CD8-positive, alpha-beta memory T cell (primary cell): Measurements from ENCODE around the gene CHST8. TPM values are rescaled to one million over a fixed set of nuclear protein-coding genes. Genes with fewer than 3 reads are reported as not detected.

ENCODE experiments used
- CTCF ChIA-PET: fragments of 350-600 bp; sonication (Branson Sonifier 250); formaldehyde crosslinking; loops from one replicate; lab custom pipeline; 2021; ENCODE audit warnings: antibody characterized with exemption; lab: Charles Lee
- POLR2A ChIA-PET: fragments of 350-600 bp; sonication (Branson Sonifier 250); formaldehyde crosslinking; loops from one replicate; lab custom pipeline; 2021; ENCODE audit warnings: antibody characterized with exemption; lab: Charles Lee
- DNase-seq, 5 donors: peaks; one replicate each; pipeline versions ENCODE4 v3.0.0 to v3.0.0-alpha.2; 2020 to 2022; ENCODE audit warnings: mixed read lengths in 1 of 5
- H3K27ac ChIP-seq: one replicate; pipeline ENCODE4 v1.7.0; 2013; ENCODE audit warnings: low read depth, mild to moderate bottlenecking, low read length, moderate library complexity
- H3K27me3 ChIP-seq: 2 replicates; pipeline ENCODE4 v1.7.0; 2013; ENCODE audit warnings: low read length, mild to moderate bottlenecking; ENCODE audit not compliant: insufficient read depth, poor library complexity, severe bottlenecking
- H3K36me3 ChIP-seq: 2 replicates; pipeline ENCODE4 v1.7.0; 2013; ENCODE audit warnings: mild to moderate bottlenecking, low read length, moderate library complexity; ENCODE audit not compliant: insufficient read depth
- H3K4me1 ChIP-seq: 2 replicates; pipeline ENCODE4 v1.7.0; 2013; ENCODE audit warnings: mild to moderate bottlenecking, low read length, moderate library complexity; ENCODE audit not compliant: insufficient read depth
- H3K4me3 ChIP-seq: 2 replicates; pipeline ENCODE4 v1.7.0; 2013; ENCODE audit warnings: mild to moderate bottlenecking, low read length
- H3K9me3 ChIP-seq: 2 replicates; pipeline ENCODE4 v1.7.0; 2013; ENCODE audit warnings: mild to moderate bottlenecking, low read length
- H3K27ac Mint-ChIP-seq, 8 donors: one replicate each; pipeline ENCODE4 v1.8.0; 2020 to 2021; ENCODE audit warnings: mixed read lengths in 8 of 8, mild to moderate bottlenecking in 6 of 8, inconsistent platforms in 3 of 8, moderate library complexity in 3 of 8
- H3K27me3 Mint-ChIP-seq, 2 donors: one replicate each; pipeline ENCODE4 v1.8.0; 2020 to 2021; ENCODE audit warnings: mixed read lengths in 2 of 2, mild to moderate bottlenecking in 1 of 2, moderate library complexity in 1 of 2
- H3K36me3 Mint-ChIP-seq, 3 donors: one replicate each; pipeline ENCODE4 v1.8.0; 2020 to 2021; ENCODE audit warnings: mixed read lengths in 3 of 3, inconsistent platforms in 1 of 3, mild to moderate bottlenecking in 1 of 3
- H3K4me1 Mint-ChIP-seq, 3 donors: one replicate each; pipeline ENCODE4 v1.8.0; 2020 to 2021; ENCODE audit warnings: mixed read lengths in 3 of 3, inconsistent platforms in 1 of 3, mild to moderate bottlenecking in 1 of 3
- H3K4me3 Mint-ChIP-seq, 7 donors: one replicate each; pipeline ENCODE4 v1.8.0; 2020 to 2021; ENCODE audit warnings: mixed read lengths in 7 of 7, mild to moderate bottlenecking in 6 of 7, moderate library complexity in 4 of 7, inconsistent platforms in 2 of 7
- H3K9me3 Mint-ChIP-seq, 5 donors: one replicate each; pipeline ENCODE4 v1.8.0; 2020 to 2022; ENCODE audit warnings: mixed read lengths in 5 of 5, mild to moderate bottlenecking in 3 of 5, moderate library complexity in 2 of 5, inconsistent platforms in 1 of 5
- polyA plus RNA-seq: library from polyadenylated mRNA; unstranded; fragments of 300-500 nt; fragmentation: Illumina TruSeq; gene quantifications from one replicate; pipeline ENCODE4 v1.2.3, GENCODE V29; 2021
- total RNA-seq, 2 experiments: library from RNA; stranded (reverse); gene quantifications; one replicate each; pipeline ENCODE4 v1.2.3, GENCODE V29; 2021

Gene CHST8
- total and polyA plus RNA-seq, 3 experiments from 2014 or later, result not detected

DNA sequence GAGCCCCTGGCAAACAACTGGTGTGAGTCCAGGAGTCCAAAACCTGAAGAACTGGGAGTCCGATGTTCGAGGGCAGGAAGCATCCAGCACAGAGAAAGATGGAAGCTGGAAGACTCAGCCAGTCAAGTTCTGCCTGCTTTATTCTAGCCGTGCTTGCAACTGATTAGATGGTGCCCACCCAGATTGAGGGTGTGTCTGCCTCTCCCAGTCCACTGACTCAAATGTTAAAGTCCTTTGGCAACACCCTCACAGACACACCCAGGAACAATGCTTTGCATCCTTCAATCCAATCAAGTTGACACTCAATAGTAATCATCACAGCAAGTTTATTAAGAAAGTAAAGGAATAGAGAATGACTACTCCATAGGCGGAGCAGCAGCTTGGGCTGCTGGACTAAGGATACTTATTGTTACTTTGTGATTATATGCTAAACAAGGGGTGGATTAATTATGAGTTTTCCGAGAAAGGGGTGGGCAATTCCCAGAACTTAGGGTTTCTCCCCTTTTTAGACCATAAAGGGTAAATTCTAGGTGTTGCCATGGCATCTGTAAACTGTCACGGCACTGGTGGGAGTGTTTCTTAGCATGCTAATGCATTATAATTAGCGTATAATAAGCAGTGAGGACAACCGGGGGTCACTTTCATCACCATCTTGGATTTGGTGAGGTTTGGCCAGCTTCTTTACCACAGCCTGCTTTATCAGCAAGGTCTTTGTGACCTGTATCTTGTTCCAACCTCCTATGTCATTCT, 109.3 kb downstream of the CHST8 start:
- H3K4me3 ChIP-seq, result no peak overlapping the region
- H3K36me3 Mint-ChIP-seq, result no peaks in the 10 kb centered on the region
- no peaks in the 10 kb centered on the region for H3K27me3 ChIP-seq
- H3K36me3 ChIP-seq, result no peaks in the 10 kb centered on the region
- H3K27ac Mint-ChIP-seq, result peak overlapping the region in 1 of 8 donors; percentile 23
- H3K27ac ChIP-seq, result no peak overlapping the region
- no peak overlapping the region for H3K4me3 Mint-ChIP-seq
- POLR2A ChIA-PET, result no interaction called here
- no peaks in the 10 kb centered on the region for H3K4me1 ChIP-seq
- no peak for DNase-seq
- no peaks in the 10 kb centered on the region for H3K9me3 ChIP-seq
- CTCF ChIA-PET, result no interaction called here
- H3K9me3 Mint-ChIP-seq, result peaks cover 0 to 5% (median 4%) of the 10 kb centered on the region in 5 donors
- H3K27me3 Mint-ChIP-seq, result peaks cover 12 to 20% of the 10 kb centered on the region in 2 donors
- H3K4me1 Mint-ChIP-seq, result no peaks in the 10 kb centered on the region

DNA sequence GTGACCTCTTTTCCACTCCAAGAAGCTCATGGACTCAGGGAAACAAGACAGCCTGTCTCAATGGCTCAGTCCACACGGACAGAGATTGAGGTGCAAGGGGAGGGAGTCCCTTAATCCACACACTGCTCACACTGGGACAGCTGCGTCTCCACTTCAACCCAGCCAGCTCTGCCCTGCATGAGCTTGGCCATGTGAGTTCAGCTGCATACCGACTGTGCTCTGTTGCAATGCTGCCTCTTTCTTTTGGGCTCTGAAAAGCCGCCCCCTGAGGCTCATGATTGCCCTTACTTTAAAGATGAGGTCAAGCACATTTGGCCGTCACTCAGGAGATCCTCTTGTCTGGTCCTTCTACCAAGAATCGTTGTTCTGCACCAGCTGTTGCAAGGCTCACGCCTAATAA, 110.1 kb downstream of the CHST8 start:
- peaks cover 11 to 20% of the 10 kb centered on the region in 2 donors for H3K27me3 Mint-ChIP-seq
- H3K4me1 Mint-ChIP-seq, result no peaks in the 10 kb centered on the region

DNA sequence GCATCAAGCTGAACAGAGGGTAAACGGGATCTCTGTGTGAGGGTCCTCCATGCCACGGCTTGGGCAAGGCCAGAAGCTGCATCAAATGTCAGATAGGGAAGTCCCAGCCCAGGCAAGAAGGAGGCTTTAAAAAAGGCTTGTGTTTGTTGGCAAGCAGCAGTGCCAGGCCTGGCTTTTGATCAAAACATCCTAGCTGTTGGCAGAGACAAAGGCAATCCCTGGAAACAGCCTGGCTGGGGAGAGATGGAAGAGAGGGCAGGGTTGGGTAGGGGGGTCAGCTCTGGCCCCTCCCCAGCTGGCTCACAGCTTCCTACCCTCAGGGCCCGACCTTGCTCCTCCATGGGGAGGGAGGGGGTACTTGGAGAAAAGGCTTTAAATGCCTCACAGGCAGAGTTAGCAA, 113.2 kb downstream of the CHST8 start:
- POLR2A ChIA-PET, result no interaction called here
- CTCF ChIA-PET, result no interaction called here
- DNase-seq, result no peak
- Mint-ChIP-seq H3K4me3 (no peak overlapping the region), H3K27me3 (peaks cover 9 to 20% of the 10 kb centered on the region in 2 donors), H3K36me3 (no peaks in the 10 kb centered on the region), H3K9me3 (peaks cover 0 to 4% (median 0%) of the 10 kb centered on the region in 5 donors), H3K4me1 (no peaks in the 10 kb centered on the region), H3K27ac (no peak overlapping the region)
- Histone ChIP-seq H3K27ac (no peak overlapping the region), H3K4me1 (no peaks in the 10 kb centered on the region), H3K36me3 (no peaks in the 10 kb centered on the region), H3K27me3 (no peaks in the 10 kb centered on the region), H3K9me3 (no peaks in the 10 kb centered on the region), H3K4me3 (no peak overlapping the region)

More for the DNA sequence above, 110.1 kb downstream of the CHST8 start:
- H3K27me3 ChIP-seq, result no peaks in the 10 kb centered on the region
- POLR2A ChIA-PET, result no interaction called here
- H3K9me3 ChIP-seq, result no peaks in the 10 kb centered on the region
- Mint-ChIP-seq H3K9me3 (peaks cover 0 to 5% (median 4%) of the 10 kb centered on the region in 5 donors), H3K4me3 (no peak overlapping the region), H3K36me3 (no peaks in the 10 kb centered on the region), H3K27ac (no peak overlapping the region)
- DNase-seq, result no peak
- H3K27ac ChIP-seq, result no peak overlapping the region
- no peaks in the 10 kb centered on the region for H3K36me3 ChIP-seq
- CTCF ChIA-PET, result no interaction called here
- no peak overlapping the region for H3K4me3 ChIP-seq
- no peaks in the 10 kb centered on the region for H3K4me1 ChIP-seq

DNA sequence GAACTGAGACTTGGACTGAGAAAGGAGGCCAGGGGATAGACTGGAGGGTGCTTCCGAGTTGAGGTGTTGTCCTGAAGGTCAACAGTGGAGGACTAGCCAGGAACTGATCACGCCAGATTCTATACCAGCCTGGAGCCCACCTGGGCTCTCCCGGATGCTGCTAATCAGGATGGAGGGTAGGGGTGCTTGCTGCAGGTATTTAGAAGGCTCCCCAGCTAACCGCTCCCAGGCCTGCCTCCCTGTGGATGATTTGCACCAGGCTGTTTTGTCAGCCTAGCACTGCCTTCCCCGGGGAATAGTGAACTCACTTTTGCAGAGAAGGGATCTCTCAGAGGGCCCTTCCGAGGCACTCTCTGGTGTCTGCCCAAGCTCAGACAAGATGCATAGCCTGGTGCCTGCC, 114.4 kb downstream of the CHST8 start:
- Histone ChIP-seq H3K4me1 (no peaks in the 10 kb centered on the region), H3K9me3 (no peaks in the 10 kb centered on the region), H3K36me3 (no peaks in the 10 kb centered on the region), H3K27me3 (no peaks in the 10 kb centered on the region), H3K4me3 (no peak overlapping the region), H3K27ac (no peak overlapping the region)
- DNase-seq, result no peak
- H3K9me3 Mint-ChIP-seq, result peaks cover 0 to 4% (median 0%) of the 10 kb centered on the region in 5 donors
- H3K27ac Mint-ChIP-seq, result no peak overlapping the region
- H3K27me3 Mint-ChIP-seq, result peaks cover 9 to 19% of the 10 kb centered on the region in 2 donors
- H3K4me3 Mint-ChIP-seq, result no peak overlapping the region
- ChIA-PET POLR2A (no interaction called here), CTCF (no interaction called here)
- no peaks in the 10 kb centered on the region for H3K36me3 Mint-ChIP-seq
- H3K4me1 Mint-ChIP-seq, result no peaks in the 10 kb centered on the region

DNA sequence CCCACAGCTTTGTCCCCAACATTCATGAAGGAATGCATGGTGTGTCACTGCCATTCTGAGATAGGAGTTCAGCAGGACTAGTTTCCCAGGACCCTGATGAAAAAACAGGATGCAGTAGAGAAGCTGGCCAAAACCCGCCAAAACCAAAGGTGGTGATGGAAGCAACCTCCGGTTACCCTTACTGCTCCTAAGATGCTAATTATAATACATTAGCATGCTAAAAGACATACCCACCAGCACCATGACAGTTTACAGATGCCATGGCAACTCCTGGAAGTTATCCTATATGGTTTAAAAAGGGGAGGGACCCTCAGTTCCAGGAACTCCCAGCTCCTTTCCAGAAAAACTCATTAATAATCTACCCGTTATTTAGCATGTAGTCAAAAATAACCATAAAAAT, 115.0 kb downstream of the CHST8 start:
- Histone ChIP-seq H3K9me3 (no peaks in the 10 kb centered on the region), H3K27ac (no peak overlapping the region), H3K36me3 (no peaks in the 10 kb centered on the region), H3K27me3 (no peaks in the 10 kb centered on the region), H3K4me1 (no peaks in the 10 kb centered on the region), H3K4me3 (no peak overlapping the region)
- DNase-seq, result no peak
- Mint-ChIP-seq H3K36me3 (no peaks in the 10 kb centered on the region), H3K27me3 (peaks cover 9 to 19% of the 10 kb centered on the region in 2 donors), H3K9me3 (peaks cover 0 to 4% (median 2%) of the 10 kb centered on the region in 5 donors), H3K4me1 (no peaks in the 10 kb centered on the region), H3K4me3 (no peak overlapping the region), H3K27ac (no peak overlapping the region)
- CTCF ChIA-PET, result no interaction called here
- POLR2A ChIA-PET, result no interaction called here

DNA sequence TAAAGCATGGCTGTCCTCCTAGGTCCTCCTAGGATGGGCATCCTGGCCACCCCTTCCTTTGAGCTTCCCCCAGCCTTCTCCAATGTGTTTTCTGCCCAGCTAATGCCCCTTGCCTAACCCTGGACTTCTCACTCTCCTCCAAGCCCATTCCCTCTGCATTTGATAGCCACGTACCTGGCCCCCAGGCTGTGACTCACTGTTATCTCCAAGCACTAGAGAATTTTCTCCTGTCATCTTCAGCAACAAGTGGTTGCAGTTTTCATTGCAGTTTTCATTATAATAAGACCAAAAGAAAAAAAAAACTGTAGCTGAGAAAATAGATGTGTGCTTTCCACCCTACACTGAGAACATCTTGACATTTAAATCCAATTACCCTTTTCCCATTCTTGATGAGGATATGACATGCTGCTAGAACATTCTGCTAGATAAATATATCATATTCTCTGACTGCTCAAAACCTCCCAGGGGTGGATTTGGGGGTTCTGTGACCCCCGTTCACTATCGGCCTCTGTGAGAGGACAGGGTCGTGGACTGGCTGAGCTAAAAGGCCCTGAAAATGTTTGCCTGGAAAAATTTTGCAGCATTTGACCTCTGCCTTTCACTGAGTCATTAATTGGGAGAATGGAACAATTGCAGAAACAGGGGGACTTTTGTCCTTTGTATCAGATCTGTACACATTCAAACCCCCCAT, 116.1 kb downstream of the CHST8 start:
- POLR2A ChIA-PET, result no interaction called here
- H3K4me3 ChIP-seq, result no peak overlapping the region
- Mint-ChIP-seq H3K27ac (no peak overlapping the region), H3K36me3 (no peaks in the 10 kb centered on the region), H3K27me3 (peaks cover 8 to 23% of the 10 kb centered on the region in 2 donors), H3K4me1 (no peaks in the 10 kb centered on the region), H3K4me3 (no peak overlapping the region), H3K9me3 (peaks cover 0 to 2% (median 0%) of the 10 kb centered on the region in 5 donors)
- H3K36me3 ChIP-seq, result no peaks in the 10 kb centered on the region
- H3K27me3 ChIP-seq, result no peaks in the 10 kb centered on the region
- no peak for DNase-seq
- CTCF ChIA-PET, result no interaction called here
- no peak overlapping the region for H3K27ac ChIP-seq
- no peaks in the 10 kb centered on the region for H3K9me3 ChIP-seq
- H3K4me1 ChIP-seq, result no peaks in the 10 kb centered on the region

DNA sequence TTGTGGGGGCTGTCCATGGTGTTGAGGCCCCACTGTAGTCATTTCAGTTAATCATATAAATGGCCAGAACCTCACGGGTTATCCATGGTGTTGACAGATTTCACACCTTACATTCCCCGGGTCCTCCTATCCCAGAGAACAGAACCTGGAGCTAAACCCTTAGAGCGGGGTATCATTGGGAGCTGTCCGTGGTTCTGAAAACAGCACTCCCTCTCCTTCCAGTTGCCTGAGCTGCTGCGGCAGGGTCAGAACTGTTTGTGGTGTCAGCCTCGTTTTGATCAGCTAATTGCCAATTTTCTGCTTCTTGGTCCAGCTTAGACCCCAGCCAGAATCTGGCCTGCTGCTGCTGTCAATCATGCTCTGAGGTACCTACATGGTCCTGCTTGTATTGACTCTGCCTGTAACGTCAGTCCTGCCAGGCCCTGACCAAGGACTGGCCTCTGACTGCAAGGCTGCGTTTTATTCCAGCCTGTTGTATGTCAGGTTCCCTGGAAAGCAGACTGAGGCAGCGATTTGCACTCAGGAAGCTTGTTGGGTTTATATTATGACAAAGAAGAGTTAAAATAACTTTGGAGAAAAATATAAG, 119.2 kb downstream of the CHST8 start:
- ChIA-PET CTCF (no interaction called here), POLR2A (no interaction called here)
- Mint-ChIP-seq H3K36me3 (no peaks in the 10 kb centered on the region), H3K27me3 (peaks cover 6 to 25% of the 10 kb centered on the region in 2 donors), H3K27ac (no peak overlapping the region), H3K9me3 (peaks cover 0 to 2% (median 0%) of the 10 kb centered on the region in 5 donors), H3K4me1 (no peaks in the 10 kb centered on the region), H3K4me3 (no peak overlapping the region)
- no peaks in the 10 kb centered on the region for H3K9me3 ChIP-seq
- H3K27ac ChIP-seq, result no peak overlapping the region
- H3K36me3 ChIP-seq, result no peaks in the 10 kb centered on the region
- no peaks in the 10 kb centered on the region for H3K4me1 ChIP-seq
- DNase-seq, result no peak
- no peaks in the 10 kb centered on the region for H3K27me3 ChIP-seq
- H3K4me3 ChIP-seq, result no peak overlapping the region

DNA sequence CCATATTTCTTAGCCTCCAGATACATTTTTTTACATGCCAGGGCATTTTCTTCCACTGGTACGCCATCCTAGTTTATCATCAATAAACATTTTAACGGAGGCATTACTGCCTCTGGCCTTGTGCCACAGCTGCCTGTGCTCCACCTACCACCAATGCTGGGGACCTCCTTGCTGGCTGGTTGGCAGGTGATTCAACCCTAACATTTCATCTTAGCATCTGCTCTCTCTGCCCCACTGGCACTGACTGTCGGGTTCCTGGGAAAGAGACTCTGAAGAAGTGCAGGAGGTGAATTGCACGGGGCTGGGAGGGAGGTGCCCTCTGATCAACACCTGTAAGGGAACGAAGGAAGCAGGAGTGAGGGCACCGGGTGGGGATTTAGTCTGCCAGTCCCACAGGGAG, 123.5 kb downstream of the CHST8 start:
- POLR2A ChIA-PET, result no interaction called here
- Mint-ChIP-seq H3K36me3 (no peaks in the 10 kb centered on the region), H3K4me3 (no peak overlapping the region), H3K9me3 (peaks cover 0 to 2% (median 0%) of the 10 kb centered on the region in 5 donors), H3K27ac (no peak overlapping the region), H3K4me1 (no peaks in the 10 kb centered on the region), H3K27me3 (peaks cover 2 to 31% of the 10 kb centered on the region in 2 donors)
- peak in 1 of 5 donors; percentile 9 for DNase-seq
- CTCF ChIA-PET, result no interaction called here
- no peak overlapping the region for H3K4me3 ChIP-seq
- no peaks in the 10 kb centered on the region for H3K27me3 ChIP-seq
- no peaks in the 10 kb centered on the region for H3K9me3 ChIP-seq
- no peaks in the 10 kb centered on the region for H3K4me1 ChIP-seq
- H3K36me3 ChIP-seq, result no peaks in the 10 kb centered on the region
- no peak overlapping the region for H3K27ac ChIP-seq
